ENCODE results near the gene MFAP1. TPM values are rescaled to one million over a fixed set of nuclear protein-coding genes. Genes with fewer than 3 reads are reported as not detected.

The MFAP1 gene
- total RNA-seq, 1 experiment from 2014 or later, result 44.7 TPM

DNA sequence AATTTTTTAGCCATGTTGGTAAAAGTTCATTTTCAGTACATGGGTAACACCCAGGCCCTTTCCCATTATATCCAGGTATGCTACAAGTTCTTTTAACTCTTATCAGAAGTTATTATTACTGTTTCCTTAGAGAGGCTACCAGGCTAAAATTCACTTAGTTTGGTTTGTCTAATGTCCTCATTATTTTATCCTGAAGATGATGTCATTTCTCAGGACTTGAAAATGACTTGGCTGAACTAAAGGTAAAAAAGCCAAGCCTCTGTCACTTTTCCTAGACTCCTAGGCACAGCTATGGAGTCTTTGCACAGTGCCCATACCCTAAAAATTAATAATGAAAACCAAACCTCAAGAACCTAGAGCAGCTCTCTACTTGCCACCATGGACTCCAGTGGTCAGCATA, 51.9 kb downstream of the MFAP1 start:
- peaks cover 40 to 72% (median 57%) of the 10 kb centered on the region in 3 experiments; a peak in 6 of 7 replicates for H3K36me3 Mint-ChIP-seq (ENCODE audit: insufficient read depth in 1 of 3, low read depth in 3 of 3)
- no peak overlapping the region for H2BK5ac ChIP-seq (ENCODE audit: insufficient read length, low read length)
- no peak overlapping the region for H3K18ac ChIP-seq (ENCODE audit: insufficient read length, low read depth, low read length)
- H3K4ac ChIP-seq (ENCODE audit: low read depth, low read length), result no peak overlapping the region
- H2BK15ac ChIP-seq (ENCODE audit: low read depth, low read length), result no peak overlapping the region
- H3K9ac ChIP-seq (ENCODE audit: extremely low read depth, insufficient read length, low read length), result no peak overlapping the region
- H2AK5ac ChIP-seq (ENCODE audit: insufficient read length, low read length), result no peak overlapping the region
- H4K91ac ChIP-seq (ENCODE audit: insufficient read length, low read depth, low read length), result no peak overlapping the region
- no peaks in the 10 kb centered on the region; the same call in 1 of the 2 replicates for H3K4me1 ChIP-seq (ENCODE audit: insufficient read depth, low read length)
- H3K79me2 ChIP-seq (ENCODE audit: insufficient read depth, low read length), result no peaks in the 10 kb centered on the region
- H2BK20ac ChIP-seq (ENCODE audit: low read depth, low read length, poor library complexity, severe bottlenecking), result no peak overlapping the region
- no peak overlapping the region for H3K4me3 Mint-ChIP-seq
- no peak overlapping the region for H2AFZ ChIP-seq (ENCODE audit: low read length)
- no peaks in the 10 kb centered on the region; the same call in 1 of the 2 replicates for H3K27me3 Mint-ChIP-seq (ENCODE audit: low read depth)
- TF ChIP-seq, protein P1, sequence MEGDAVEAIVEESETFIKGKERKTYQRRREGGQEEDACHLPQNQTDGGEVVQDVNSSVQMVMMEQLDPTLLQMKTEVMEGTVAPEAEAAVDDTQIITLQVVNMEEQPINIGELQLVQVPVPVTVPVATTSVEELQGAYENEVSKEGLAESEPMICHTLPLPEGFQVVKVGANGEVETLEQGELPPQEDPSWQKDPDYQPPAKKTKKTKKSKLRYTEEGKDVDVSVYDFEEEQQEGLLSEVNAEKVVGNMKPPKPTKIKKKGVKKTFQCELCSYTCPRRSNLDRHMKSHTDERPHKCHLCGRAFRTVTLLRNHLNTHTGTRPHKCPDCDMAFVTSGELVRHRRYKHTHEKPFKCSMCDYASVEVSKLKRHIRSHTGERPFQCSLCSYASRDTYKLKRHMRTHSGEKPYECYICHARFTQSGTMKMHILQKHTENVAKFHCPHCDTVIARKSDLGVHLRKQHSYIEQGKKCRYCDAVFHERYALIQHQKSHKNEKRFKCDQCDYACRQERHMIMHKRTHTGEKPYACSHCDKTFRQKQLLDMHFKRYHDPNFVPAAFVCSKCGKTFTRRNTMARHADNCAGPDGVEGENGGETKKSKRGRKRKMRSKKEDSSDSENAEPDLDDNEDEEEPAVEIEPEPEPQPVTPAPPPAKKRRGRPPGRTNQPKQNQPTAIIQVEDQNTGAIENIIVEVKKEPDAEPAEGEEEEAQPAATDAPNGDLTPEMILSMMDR (conservative IDR thresholded peaks at IDR 0.05), result no peak
- H3K23ac ChIP-seq (ENCODE audit: insufficient read length, low read depth, low read length), result no peak overlapping the region
- no peak overlapping the region for H3T11ph ChIP-seq (ENCODE audit: low read length)
- H3K27me3 ChIP-seq (ENCODE audit: insufficient read depth, low read length), result no peaks in the 10 kb centered on the region
- H4K8ac ChIP-seq (replicated peaks; ENCODE audit: insufficient read length, low read depth, low read length), result no peak overlapping the region
- DNase-seq, result no peak
- no peaks in the 10 kb centered on the region for H3K9me3 ChIP-seq (ENCODE audit: control insufficient read depth, low read depth, low read length)
- H2BK12ac ChIP-seq (ENCODE audit: insufficient read length, low read depth, low read length), result no peak overlapping the region
- peaks cover 12 to 13% of the 10 kb centered on the region in 2 experiments for H3K4me1 Mint-ChIP-seq
- H3K79me1 ChIP-seq (ENCODE audit: insufficient read depth, low read depth, low read length, poor library complexity, severe bottlenecking), result no peaks in the 10 kb centered on the region
- no peak overlapping the region for H3K14ac ChIP-seq (ENCODE audit: insufficient read depth, low read length)
- no peak overlapping the region for H3K56ac ChIP-seq (ENCODE audit: insufficient read length, low read depth, low read length)
- H2BK120ac ChIP-seq (ENCODE audit: low read depth, low read length, poor library complexity, severe bottlenecking), result no peak overlapping the region
- H3K23me2 ChIP-seq (ENCODE audit: insufficient read length, low read depth, low read length, poor library complexity, severe bottlenecking), result peaks cover 13% of the 10 kb centered on the region
- no peak overlapping the region for H4K5ac ChIP-seq (ENCODE audit: insufficient read length, low read depth, low read length)
- no peaks in the 10 kb centered on the region for H4K20me1 ChIP-seq (ENCODE audit: control insufficient read depth, insufficient read depth, insufficient read length)
- no peaks in the 10 kb centered on the region; a peak in 1 of 5 replicates for H3K9me3 Mint-ChIP-seq
- no peak overlapping the region for H3K27ac ChIP-seq (ENCODE audit: insufficient read length, low read depth, low read length)
- no peak overlapping the region for H3K4me2 ChIP-seq (ENCODE audit: insufficient read depth, insufficient read length, low read length)
- peak overlapping the region in 1 of 3 experiments; percentile 74; a peak in 1 of 7 replicates for H3K27ac Mint-ChIP-seq

Data from H9 (cell line).